Mucosa of descending colon (tissue), 3 donors: ENCODE measurements around the gene C6orf62. TPM values are rescaled to one million over a fixed set of nuclear protein-coding genes. Genes with fewer than 3 reads are reported as not detected.

Source experiments
- ATAC-seq: fragments of 200-7000 bp; cut with Tn5 transposase; one replicate; pipeline ENCODE4 v1.9.1; 2020; ENCODE audit warnings: mild to moderate bottlenecking, moderate library complexity
- DNase-seq, 3 donors: peaks; one replicate each; pipeline ENCODE4 v3.0.0-alpha.2; 2020
- H3K36me3 ChIP-seq: fragments of 200-600 bp; one replicate; pipeline ENCODE4 v1.8.0; 2021; ENCODE audit warnings: low read depth, mild to moderate bottlenecking
- H3K4me1 ChIP-seq: fragments of 200-600 bp; one replicate; pipeline ENCODE4 v1.8.0; 2021; ENCODE audit warnings: low read depth, mild to moderate bottlenecking
- H3K4me3 ChIP-seq: fragments of 200-600 bp; one replicate; pipeline ENCODE4 v1.8.0; 2021; ENCODE audit warnings: mild to moderate bottlenecking
- H3K9me3 ChIP-seq: fragments of 200-600 bp; one replicate; pipeline ENCODE4 v1.8.0; 2021; ENCODE audit warnings: mild to moderate bottlenecking
- CTCF ChIP-seq: fragments of 200-600 bp; IDR thresholded peaks from one replicate; pipeline ENCODE4 v1.8.0; 2022; ENCODE audit warnings: antibody characterized with exemption, mild to moderate bottlenecking
- intact Hi-C, 2 donors: fragments of 100-400 bp; cut with DNase I in 1 of 2; cut with micrococcal nuclease in 1 of 2; formaldehyde crosslinking; loops; one replicate each; pipeline versions ENCODE4 v1.11.0 to v1.11.1; 2022; cut with DNase I, micrococcal nuclease
- total RNA-seq, 3 donors: library from RNA; stranded (reverse); fragmentation: NEBNext Ultra II Directional in 2 of 3; extraction: Animal tissue kit (Norgen Biotek cat#: 25700) in 2 of 3; gene quantifications; one replicate each; pipeline versions ENCODE4 v1.2.1 to v1.2.4, GENCODE V29; 2021 to 2023
- donor health status: DM: no; HTN: no; CAD: no; lungs with moderate emphysema.
- donor health status: DM: no; HTN: no; CAD: no.
- donor health status: DM: no; HTN: yes; CAD: no.

Gene C6orf62
- total RNA-seq, 3 donors from 2014 or later, result 70.3 to 85.1 (median 85.1) TPM

- intact Hi-C loops, result no loop called here
- peak; percentile 81 for ATAC-seq
- H3K9me3 ChIP-seq, result no peaks in the 10 kb centered on the region
- no peak overlapping the region for H3K4me3 ChIP-seq
- peaks cover 37% of the 10 kb centered on the region for H3K4me1 ChIP-seq
- DNase-seq, result peak in 1 of 3 donors; percentile 81
- no peaks in the 10 kb centered on the region for H3K36me3 ChIP-seq
- no peak for TF ChIP-seq CTCF
Observed at GRCh38 chr6:24658573-24659560, 60.1 kb downstream of the C6orf62 start.

GRCh38 chr6:24655215-24655614 is 63.7 kb downstream of the C6orf62 start:
- ATAC-seq, result no peak
- DNase-seq, result no peak
- intact Hi-C loops, result no loop called here
- TF ChIP-seq CTCF, result no peak
- Histone ChIP-seq H3K36me3 (peaks cover 4% of the 10 kb centered on the region), H3K4me3 (no peak overlapping the region), H3K9me3 (no peaks in the 10 kb centered on the region), H3K4me1 (peaks cover 18% of the 10 kb centered on the region)

Other genes with a start within 250 kb of the C6orf62 start
- gene GPLD1, start 229.6 kb downstream of the C6orf62 start, total RNA-seq, result 1 to 10 TPM in 2 of 3 donors, under 1 TPM in 1; 0.36 to 5.8 (median 1.8) TPM
- gene ALDH5A1, start 224.2 kb downstream of the C6orf62 start, total RNA-seq, result 10 to 100 TPM in 1 of 3 donors, 1 to 10 TPM in 2; 5.9 to 18.2 (median 8.1) TPM
- gene KIAA0319, start 73.0 kb downstream of the C6orf62 start, total RNA-seq, result 1 to 10 TPM in 1 of 3 donors, under 1 TPM in 2; 0.48 to 1.2 (median 0.49) TPM
- 100 to 1,000 TPM; 146 to 343 (median 173) TPM for gene TDP2, start 52.3 kb downstream of the C6orf62 start, total RNA-seq
- gene ACOT13, start 52.1 kb downstream of the C6orf62 start, total RNA-seq, result 10 to 100 TPM; 28.2 to 57.0 (median 35.3) TPM
- 10 to 100 TPM; 20.6 to 62.0 (median 45.8) TPM for gene GMNN, start 55.8 kb upstream of the C6orf62 start, total RNA-seq
- gene ARMH2, start 79.8 kb upstream of the C6orf62 start, total RNA-seq, result not detected
- 1 to 10 TPM; 2.9 to 4.7 (median 4.1) TPM for gene RIPOR2, start 216.8 kb upstream of the C6orf62 start, total RNA-seq